Neural cell (in vitro differentiated cells): Measurements from ENCODE around the gene SH3RF3.

Source experiments
- CTCF ChIP-seq: fragments of 450-650 bp; IDR thresholded peaks from 2 replicates; pipeline ENCODE4 v1.5.1; 2014; ENCODE audit warnings: antibody characterized with exemption, mild to moderate bottlenecking, moderate library complexity; ENCODE audit not compliant: poor library complexity, severe bottlenecking
- EZH2 ChIP-seq: fragments of 200-600, 300-800 bp; shearing (Covaris generic), sonication (generic); IDR thresholded peaks from 2 replicates; pipeline ENCODE4 v1.6.1; 2014; ENCODE audit warnings: antibody characterized with exemption, low read length, borderline replicate concordance, mild to moderate bottlenecking; ENCODE audit not compliant: insufficient read depth, poor library complexity, severe bottlenecking
- MXI1 ChIP-seq: fragments of 450-650 bp; conservative IDR thresholded peaks from 2 replicates; pipeline ENCODE4 v1.6.1; 2014; ENCODE audit warnings: antibody characterized with exemption, mild to moderate bottlenecking; ENCODE audit not compliant: poor library complexity, severe bottlenecking
- POLR2AphosphoS5 ChIP-seq: IDR thresholded peaks from 2 replicates; pipeline ENCODE4 v1.6.1; 2012
- RAD21 ChIP-seq: fragments of 450-650 bp; conservative IDR thresholded peaks from 2 replicates; pipeline ENCODE4 v1.6.1; 2014; ENCODE audit warnings: antibody characterized with exemption, mild to moderate bottlenecking, moderate library complexity
- SMC3 ChIP-seq: fragments of 450-650 bp; conservative IDR thresholded peaks from 2 replicates; pipeline ENCODE4 v1.6.1; 2014; ENCODE audit warnings: antibody characterized with exemption, mild to moderate bottlenecking, moderate library complexity; ENCODE audit not compliant: poor library complexity
- TF ChIP-seq, protein P1 (sequence below): IDR thresholded peaks from 2 replicates; pipeline ENCODE4 v1.6.1; 2012; ENCODE audit warnings: borderline replicate concordance

DNA sequence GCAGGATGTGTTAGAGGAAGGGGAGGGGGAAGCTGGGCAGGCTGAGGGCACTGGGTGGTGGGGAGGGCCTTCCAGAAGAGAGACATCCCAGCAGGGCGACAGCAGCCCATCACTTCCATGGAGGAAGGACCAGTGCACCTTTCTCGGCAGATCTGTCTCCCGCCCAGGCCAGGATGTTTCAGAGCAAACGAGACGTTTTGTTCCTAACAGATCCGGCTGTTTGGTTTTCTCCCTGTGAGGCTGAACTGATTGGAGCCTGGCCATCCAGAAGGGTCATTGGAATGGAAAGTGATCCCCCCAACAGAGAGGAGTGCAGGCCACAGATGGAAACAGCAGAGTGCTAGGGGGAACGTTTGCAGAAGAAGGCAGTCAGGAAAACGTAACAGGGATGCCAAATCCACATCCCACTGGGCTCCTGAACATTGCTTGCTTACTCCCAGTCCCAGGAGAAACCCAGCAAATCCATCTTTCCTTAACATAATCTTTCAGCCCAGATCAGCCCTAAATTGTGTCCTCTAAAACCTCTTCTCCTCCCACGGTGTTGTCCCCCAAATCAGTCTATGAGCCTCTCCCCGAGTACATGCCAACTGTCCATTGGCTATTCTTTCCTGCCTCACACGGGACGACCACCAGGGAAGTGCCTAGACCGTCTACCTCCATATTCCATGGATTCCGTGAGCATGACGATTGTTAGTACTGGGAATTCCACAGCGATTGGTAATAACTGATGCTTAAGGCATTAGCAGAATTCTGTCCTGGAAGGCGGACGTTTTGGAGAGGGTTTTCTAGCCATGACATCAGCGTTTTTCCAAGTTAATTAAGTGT, 357.9 kb downstream of the SH3RF3 start:
- TF ChIP-seq CTCF = no peak
- TF ChIP-seq POLR2AphosphoS5 = no peak
- no peak for TF ChIP-seq RAD21
- TF ChIP-seq EZH2 = no peak
- no peak for TF ChIP-seq SMC3
- TF ChIP-seq, protein P1, sequence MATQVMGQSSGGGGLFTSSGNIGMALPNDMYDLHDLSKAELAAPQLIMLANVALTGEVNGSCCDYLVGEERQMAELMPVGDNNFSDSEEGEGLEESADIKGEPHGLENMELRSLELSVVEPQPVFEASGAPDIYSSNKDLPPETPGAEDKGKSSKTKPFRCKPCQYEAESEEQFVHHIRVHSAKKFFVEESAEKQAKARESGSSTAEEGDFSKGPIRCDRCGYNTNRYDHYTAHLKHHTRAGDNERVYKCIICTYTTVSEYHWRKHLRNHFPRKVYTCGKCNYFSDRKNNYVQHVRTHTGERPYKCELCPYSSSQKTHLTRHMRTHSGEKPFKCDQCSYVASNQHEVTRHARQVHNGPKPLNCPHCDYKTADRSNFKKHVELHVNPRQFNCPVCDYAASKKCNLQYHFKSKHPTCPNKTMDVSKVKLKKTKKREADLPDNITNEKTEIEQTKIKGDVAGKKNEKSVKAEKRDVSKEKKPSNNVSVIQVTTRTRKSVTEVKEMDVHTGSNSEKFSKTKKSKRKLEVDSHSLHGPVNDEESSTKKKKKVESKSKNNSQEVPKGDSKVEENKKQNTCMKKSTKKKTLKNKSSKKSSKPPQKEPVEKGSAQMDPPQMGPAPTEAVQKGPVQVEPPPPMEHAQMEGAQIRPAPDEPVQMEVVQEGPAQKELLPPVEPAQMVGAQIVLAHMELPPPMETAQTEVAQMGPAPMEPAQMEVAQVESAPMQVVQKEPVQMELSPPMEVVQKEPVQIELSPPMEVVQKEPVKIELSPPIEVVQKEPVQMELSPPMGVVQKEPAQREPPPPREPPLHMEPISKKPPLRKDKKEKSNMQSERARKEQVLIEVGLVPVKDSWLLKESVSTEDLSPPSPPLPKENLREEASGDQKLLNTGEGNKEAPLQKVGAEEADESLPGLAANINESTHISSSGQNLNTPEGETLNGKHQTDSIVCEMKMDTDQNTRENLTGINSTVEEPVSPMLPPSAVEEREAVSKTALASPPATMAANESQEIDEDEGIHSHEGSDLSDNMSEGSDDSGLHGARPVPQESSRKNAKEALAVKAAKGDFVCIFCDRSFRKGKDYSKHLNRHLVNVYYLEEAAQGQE = no peak
- TF ChIP-seq MXI1 = no peak
